NCI-H446 treated with DMSO at 0.1 percent for 48 hours (cell line): ENCODE measurements around the gene EDN2.

Experiments
- DNase-seq: peaks from one replicate; lab custom pipeline; 2025; lab: John Stamatoyannopoulos, UW

The EDN2 gene

GRCh38 chr1:41483001-41483850, 1.3 kb downstream of the EDN2 start:
- peak; percentile 67 for DNase-seq

- DNase-seq, result peak; percentile 95
Observed at GRCh38 chr1:41482001-41482765, 2.3 kb downstream of the EDN2 start.

GRCh38 chr1:41481109-41481775, 3.2 kb downstream of the EDN2 start:
- no peak for DNase-seq

DNA sequence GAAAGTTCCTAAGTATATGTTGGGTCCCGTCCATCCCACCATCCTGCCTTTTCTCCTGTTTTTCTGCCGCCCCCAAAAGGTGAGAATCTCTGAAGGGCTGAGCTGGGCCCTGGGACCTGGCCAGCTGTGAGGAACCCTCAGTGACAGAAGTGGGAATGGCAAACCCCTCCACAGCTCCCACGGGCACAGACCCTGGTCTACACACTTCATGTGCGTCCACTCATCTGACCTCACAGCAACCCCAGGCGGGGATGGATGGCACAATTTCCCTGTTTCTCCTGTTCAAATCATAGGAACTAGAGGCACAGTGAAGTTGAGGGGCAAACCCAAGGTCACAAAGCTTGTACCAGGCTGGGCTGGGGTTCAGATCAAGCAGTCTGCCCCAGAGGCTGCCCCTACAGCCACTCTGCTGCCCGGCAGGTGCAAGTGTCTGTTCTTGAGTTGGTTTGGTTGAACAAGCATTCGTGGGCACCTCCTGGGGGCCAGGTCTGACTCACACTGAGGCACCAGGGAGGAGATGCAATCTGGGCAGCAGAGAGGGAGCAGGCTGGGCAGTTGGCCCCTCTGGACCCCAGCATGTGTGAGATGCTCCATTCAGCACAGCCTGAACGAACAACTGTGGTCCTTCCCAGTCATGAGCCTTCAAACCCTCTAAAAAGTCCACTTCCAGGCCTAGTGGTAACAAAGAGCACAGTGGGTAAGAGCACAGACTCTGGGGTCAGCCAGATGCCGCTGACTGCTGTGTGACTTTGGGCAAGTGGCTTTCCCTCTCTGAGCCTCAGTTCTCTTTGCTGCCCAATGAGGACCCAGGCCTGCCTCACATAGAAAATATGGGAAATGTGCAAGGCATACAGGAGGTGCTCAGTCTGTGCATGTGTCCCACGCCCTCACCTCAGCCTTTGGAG, 4.0 kb downstream of the EDN2 start:
- DNase-seq, result no peak

- no peak for DNase-seq
Observed at GRCh38 chr1:41479808-41480160, 4.7 kb downstream of the EDN2 start.

DNA sequence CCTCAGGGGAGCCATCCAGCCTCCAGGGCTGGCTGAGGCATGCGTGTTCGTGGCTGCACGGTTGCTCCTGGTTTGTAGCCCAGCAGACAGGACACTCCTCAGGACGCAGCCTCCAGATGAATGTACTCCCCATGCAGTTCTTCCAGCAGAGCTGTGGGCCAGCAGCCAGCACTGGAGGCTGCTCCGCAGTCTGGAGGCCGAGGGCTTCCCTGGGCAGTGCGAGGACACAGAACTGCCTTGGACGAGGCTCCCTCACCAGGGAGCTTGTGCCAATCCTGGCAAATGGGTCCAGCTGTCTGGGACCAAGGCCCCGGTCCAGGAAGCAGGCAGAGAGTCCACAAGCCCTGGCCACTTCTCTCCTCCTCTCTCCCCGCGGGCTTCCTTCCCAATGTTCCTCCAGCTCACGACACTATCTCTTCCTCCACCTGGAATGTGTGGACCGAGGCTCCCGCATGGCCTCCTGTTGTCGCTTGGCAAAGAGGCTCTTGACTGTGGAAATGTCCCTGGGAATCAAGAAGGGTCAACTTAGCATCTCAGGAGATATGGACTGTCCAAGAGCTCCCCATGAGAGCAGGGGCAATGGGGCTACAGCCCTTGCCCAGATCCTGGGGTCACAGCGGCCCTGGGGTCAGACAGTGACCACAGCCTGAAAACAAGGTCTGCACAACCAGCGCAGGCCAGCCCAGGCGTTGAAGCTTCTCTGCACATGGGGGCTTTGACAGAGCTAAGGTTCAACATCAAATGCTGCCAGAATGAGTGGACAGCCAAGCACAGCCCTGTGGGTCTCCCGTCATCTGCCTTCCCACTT, 5.3 kb downstream of the EDN2 start:
- peak; percentile 83 for DNase-seq

- DNase-seq, result no peak
Observed at GRCh38 chr1:41478118-41478748, 6.2 kb downstream of the EDN2 start.

- DNase-seq, result no peak
Observed at GRCh38 chr1:41476807-41477361, 7.6 kb downstream of the EDN2 start.

GRCh38 chr1:41475859-41476567, 8.5 kb downstream of the EDN2 start:
- DNase-seq, result no peak

DNA sequence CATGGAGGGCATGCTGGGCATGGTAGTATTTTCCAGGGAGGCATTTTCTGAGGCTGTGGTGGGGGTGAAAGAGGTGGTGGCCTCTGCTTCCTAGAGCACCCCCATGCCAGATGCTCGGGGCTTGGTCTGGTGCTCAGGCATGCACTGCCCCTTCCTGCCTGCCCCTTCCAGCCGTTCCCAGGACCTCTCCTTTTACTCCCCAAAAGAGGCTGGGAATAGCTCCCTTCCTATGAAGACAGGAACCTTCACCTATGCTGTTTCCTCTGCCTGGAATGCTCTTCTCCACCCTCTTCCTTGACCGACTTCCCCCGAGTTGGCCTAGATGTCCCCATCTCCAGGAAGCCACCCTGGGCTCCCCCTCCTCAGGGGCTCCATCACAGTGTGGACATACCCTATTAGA, 9.1 kb downstream of the EDN2 start:
- no peak for DNase-seq

DNA sequence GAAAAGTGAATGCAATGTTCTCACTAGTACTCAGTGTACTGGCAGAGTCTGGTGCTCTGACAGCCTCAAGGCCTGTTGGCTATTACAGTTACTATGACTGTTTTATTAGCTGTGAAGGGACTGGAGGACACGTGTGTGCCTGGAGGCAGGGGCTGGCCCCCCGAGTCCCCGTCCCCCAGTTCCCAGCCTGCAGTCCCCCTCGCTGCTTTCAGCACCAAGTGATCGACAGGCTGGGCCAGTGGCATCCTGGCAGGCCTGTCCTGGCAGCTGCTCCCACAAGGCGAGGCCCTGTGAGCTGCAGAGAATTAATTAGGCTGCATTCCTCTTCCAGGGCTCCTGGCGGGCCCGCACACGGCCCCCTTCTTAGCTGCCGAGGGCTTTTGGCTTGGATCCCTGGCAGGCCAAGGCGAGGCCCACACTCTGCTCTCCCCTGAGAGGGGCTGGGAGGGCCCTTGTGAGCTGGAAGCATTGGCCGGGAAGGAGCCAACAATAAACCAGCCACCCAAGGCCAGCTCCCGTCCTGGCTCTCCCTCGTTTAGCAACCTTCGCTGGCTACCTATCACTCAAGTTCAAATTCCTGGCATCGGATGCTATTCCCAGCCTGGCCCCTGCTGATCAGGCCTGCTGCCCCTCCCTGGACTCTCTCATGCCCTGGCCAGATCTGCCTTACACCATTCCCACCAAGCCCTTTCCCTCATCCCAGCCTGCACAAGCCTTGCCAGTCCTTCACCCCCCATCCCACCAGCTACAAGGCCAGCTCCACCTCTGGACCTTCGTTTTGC, 9.8 kb downstream of the EDN2 start:
- DNase-seq, result peak; percentile 99

DNA sequence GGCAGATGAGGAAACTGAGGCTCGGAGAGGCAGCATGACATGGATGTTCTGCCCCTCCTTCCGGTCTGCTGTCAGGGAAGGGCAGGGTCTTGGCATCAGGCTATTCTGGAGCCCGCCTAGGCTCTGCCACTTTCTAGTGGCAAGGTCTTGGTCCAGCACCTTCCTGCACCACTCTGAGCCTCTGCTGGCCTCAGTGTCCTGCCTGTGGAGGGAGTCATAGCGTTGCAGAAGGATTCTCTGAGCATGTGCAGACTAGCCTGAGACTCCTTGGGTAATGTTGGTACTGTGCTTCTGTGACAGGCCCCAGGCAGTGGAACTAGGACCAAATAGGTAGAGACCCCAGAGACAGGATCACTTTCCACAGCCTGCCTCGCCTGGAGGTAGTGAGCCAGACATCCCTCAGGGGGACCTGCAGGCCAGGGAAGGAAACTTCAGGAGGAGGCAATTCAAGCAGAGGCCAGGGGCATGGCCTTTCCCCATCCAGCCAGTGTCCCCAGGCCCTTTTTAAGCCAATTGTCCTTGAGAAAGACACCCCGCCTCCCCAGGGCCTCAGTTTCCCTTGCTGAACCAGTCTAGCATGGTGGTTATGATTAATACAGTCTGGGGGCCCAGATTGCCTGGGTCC, 10.6 kb downstream of the EDN2 start:
- no peak for DNase-seq

DNA sequence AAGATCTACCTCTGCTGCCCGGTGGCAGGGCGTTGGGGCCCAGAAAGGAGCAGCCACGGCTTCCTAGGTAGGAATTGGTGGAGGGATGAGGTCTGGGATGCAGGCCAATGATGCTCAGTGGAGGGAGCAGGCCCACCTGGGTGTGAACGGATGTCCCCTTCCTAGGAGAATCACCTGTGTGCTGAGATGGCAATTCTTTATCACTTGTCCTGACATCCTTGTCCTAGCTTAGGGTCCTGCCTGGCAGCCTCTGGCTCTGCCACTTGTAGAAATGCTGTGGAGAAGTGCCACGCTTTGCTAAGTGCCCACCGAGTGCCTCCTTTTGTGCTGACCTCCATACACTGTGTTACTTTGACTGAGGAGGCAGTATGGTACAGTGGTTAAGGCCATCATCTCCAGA, 12.8 kb downstream of the EDN2 start:
- DNase-seq, result no peak

DNA sequence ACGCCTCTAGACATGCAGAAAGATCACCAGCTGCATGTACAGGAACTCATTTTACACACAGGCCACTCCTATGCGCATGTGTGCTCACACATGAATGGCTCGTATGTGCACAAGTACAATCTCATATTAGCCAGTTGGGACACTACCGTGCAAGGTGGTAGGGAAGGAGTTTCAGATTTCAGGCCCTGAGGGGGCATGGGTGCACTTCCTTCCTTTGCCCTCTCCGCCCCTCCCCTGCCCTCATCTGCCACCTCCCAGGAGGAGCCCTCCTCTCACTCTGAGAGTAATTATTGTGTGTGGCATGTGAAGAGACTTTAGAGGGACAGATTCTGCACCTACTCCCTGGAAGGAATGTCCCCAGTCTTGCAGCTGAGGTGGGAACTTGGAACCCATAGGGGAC, 14.8 kb downstream of the EDN2 start:
- DNase-seq, result no peak

DNA sequence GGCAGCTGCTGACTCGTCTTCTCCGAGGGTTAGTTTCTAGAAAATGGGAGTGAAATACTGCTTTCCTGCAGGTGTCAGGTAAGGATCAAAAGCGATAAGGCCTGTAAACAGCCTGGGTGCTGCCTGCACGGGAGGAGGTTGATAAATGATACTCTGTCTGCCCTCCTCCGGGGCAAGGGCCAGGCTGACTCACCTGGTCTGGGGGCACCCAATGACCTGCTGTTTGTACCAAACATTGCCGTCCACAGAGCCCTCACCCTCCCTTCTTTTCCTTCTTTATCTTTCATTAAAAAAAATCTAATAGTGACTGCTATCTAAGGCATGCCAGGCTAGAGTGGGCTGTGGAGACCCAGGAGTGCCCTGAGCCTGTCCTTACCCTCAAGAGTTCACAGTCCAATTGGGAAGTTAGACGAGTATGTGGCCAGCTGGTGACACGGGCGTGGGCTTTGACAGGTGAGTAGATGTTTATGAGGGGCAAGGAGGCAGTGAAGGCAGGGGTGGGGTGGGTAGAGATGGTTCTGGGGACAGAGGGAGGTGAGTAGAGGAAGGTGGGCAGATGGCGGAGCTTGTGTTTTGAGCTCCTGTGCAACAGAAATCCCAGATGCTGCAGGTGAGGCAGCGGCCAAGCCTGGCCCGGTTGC, 16.2 kb downstream of the EDN2 start:
- DNase-seq, result no peak

- DNase-seq, result no peak
Observed at GRCh38 chr1:41467673-41468072, 16.8 kb downstream of the EDN2 start.

- DNase-seq, result no peak
Observed at GRCh38 chr1:41466146-41466545, 18.3 kb downstream of the EDN2 start.

GRCh38 chr1:41465741-41466140, 18.7 kb downstream of the EDN2 start:
- DNase-seq, result no peak
